Muscle layer of duodenum (tissue), 2 donors: ENCODE data around the gene MUC12.
A peak's percentile ranks its signal among the peaks of the same experiment; 100 is the strongest.
"Not testable (repeated sequence)": the region's sequence is repeated elsewhere in the genome, so short reads cannot be mapped to it uniquely, and the experiment has no call there.

Experiments
- H3K27ac ChIP-seq: one replicate; pipeline ENCODE4 v1.7.0; 2013; ENCODE audit warnings: mild to moderate bottlenecking, low read length
- H3K27me3 ChIP-seq: one replicate; pipeline ENCODE4 v1.7.0; 2013; ENCODE audit warnings: low read depth, mild to moderate bottlenecking, control low read depth, low read length
- H3K36me3 ChIP-seq, 2 donors: one replicate each; pipeline ENCODE4 v1.7.0; 2013; ENCODE audit warnings: low read length in 2 of 2, control low read depth in 1 of 2, mild to moderate bottlenecking in 1 of 2; ENCODE audit not compliant: insufficient read depth in 2 of 2, control insufficient read depth in 1 of 2
- H3K4me1 ChIP-seq, 2 donors: one replicate each; pipeline ENCODE4 v1.7.0; 2013; ENCODE audit warnings: low read length in 2 of 2, mild to moderate bottlenecking in 2 of 2, control low read depth in 1 of 2, moderate library complexity in 1 of 2; ENCODE audit not compliant: insufficient read depth in 2 of 2, control insufficient read depth in 1 of 2
- H3K4me3 ChIP-seq, 2 donors: one replicate each; pipeline ENCODE4 v1.7.0; 2013; ENCODE audit warnings: low read length in 2 of 2, low read depth in 1 of 2, mild to moderate bottlenecking in 1 of 2
- H3K9me3 ChIP-seq, 2 donors: one replicate each; pipeline ENCODE4 v1.7.0; 2013; ENCODE audit warnings: low read length in 2 of 2, control low read depth in 1 of 2, mild to moderate bottlenecking in 1 of 2; ENCODE audit not compliant: control insufficient read depth in 1 of 2
- donor health status: healthy.

The MUC12 gene

GRCh38 chr7:101021703-101022102, 52.3 kb downstream of the MUC12 start:
- Histone ChIP-seq H3K4me1 (peaks cover 0 to 7% of the 10 kb centered on the region in 2 donors), H3K27ac (no peak overlapping the region), H3K9me3 (no peaks in the 10 kb centered on the region), H3K4me3 (peak overlapping the region in 1 of 2 donors; percentile 39), H3K27me3 (no peaks in the 10 kb centered on the region), H3K36me3 (no peaks in the 10 kb centered on the region)

- Histone ChIP-seq H3K4me3 (no peak overlapping the region), H3K9me3 (no peaks in the 10 kb centered on the region), H3K27ac (no peak overlapping the region), H3K36me3 (no peaks in the 10 kb centered on the region), H3K4me1 (no peaks in the 10 kb centered on the region), H3K27me3 (no peaks in the 10 kb centered on the region)
Measured at GRCh38 chr7:101023839-101024238, 54.5 kb downstream of the MUC12 start.

- H3K27ac ChIP-seq = no peak overlapping the region
- H3K27me3 ChIP-seq = peaks cover 5% of the 10 kb centered on the region
- H3K9me3 ChIP-seq = no peaks in the 10 kb centered on the region
- H3K36me3 ChIP-seq = no peaks in the 10 kb centered on the region
- H3K4me1 ChIP-seq = no peaks in the 10 kb centered on the region
- H3K4me3 ChIP-seq = no peak overlapping the region
Measured at GRCh38 chr7:101031082-101031481, 61.7 kb downstream of the MUC12 start.

GRCh38 chr7:101035941-101036340, 66.6 kb downstream of the MUC12 start:
- Histone ChIP-seq H3K27ac (no peak overlapping the region), H3K36me3 (no peaks in the 10 kb centered on the region)

GRCh38 chr7:101041283-101041682, 71.9 kb downstream of the MUC12 start:
- H3K36me3 ChIP-seq, H3K4me3 ChIP-seq, H3K27me3 ChIP-seq, H3K27ac ChIP-seq, H3K4me1 ChIP-seq: not testable (repeated sequence)
- H3K9me3 ChIP-seq = peaks cover 0 to 11% of the 10 kb centered on the region in 2 donors

More at GRCh38 chr7:101035941-101036340, 66.6 kb downstream of the MUC12 start:
- Histone ChIP-seq H3K4me1 (no peaks in the 10 kb centered on the region), H3K4me3 (no peak overlapping the region), H3K9me3 (no peaks in the 10 kb centered on the region), H3K27me3 (peaks cover 11% of the 10 kb centered on the region)

GRCh38 chr7:101058355-101058754, 89.0 kb downstream of the MUC12 start:
- Histone ChIP-seq H3K36me3 (no peaks in the 10 kb centered on the region), H3K9me3 (no peaks in the 10 kb centered on the region), H3K27me3 (peaks cover 5% of the 10 kb centered on the region)

GRCh38 chr7:101059620-101059942, 90.2 kb downstream of the MUC12 start:
- Histone ChIP-seq H3K4me3 (no peak overlapping the region), H3K27ac (no peak overlapping the region), H3K36me3 (no peaks in the 10 kb centered on the region), H3K9me3 (no peaks in the 10 kb centered on the region), H3K4me1 (no peaks in the 10 kb centered on the region), H3K27me3 (peaks cover 5% of the 10 kb centered on the region)

More at GRCh38 chr7:101058355-101058754, 89.0 kb downstream of the MUC12 start:
- H3K4me3 ChIP-seq = no peak overlapping the region
- H3K4me1 ChIP-seq = no peaks in the 10 kb centered on the region
- no peak overlapping the region for H3K27ac ChIP-seq

GRCh38 chr7:101060992-101061391, 91.6 kb downstream of the MUC12 start:
- H3K4me3 ChIP-seq = no peak overlapping the region
- H3K27me3 ChIP-seq = peaks cover 6% of the 10 kb centered on the region
- H3K9me3 ChIP-seq = no peaks in the 10 kb centered on the region
- H3K36me3 ChIP-seq = no peaks in the 10 kb centered on the region
- H3K27ac ChIP-seq = no peak overlapping the region
- H3K4me1 ChIP-seq = no peaks in the 10 kb centered on the region

GRCh38 chr7:101064176-101064550, 94.8 kb downstream of the MUC12 start:
- not testable (repeated sequence) for H3K4me1 ChIP-seq, H3K27me3 ChIP-seq, H3K36me3 ChIP-seq

GRCh38 chr7:101065162-101065561, 95.8 kb downstream of the MUC12 start:
- H3K36me3 ChIP-seq, H3K4me1 ChIP-seq, H3K27ac ChIP-seq, H3K9me3 ChIP-seq, H3K4me3 ChIP-seq, H3K27me3 ChIP-seq: not testable (repeated sequence)

More at GRCh38 chr7:101064176-101064550, 94.8 kb downstream of the MUC12 start:
- H3K4me3 ChIP-seq, H3K27ac ChIP-seq, H3K9me3 ChIP-seq: not testable (repeated sequence)

- Histone ChIP-seq H3K4me1 (no peaks in the 10 kb centered on the region), H3K36me3 (no peaks in the 10 kb centered on the region), H3K9me3 (no peaks in the 10 kb centered on the region), H3K27me3 (peaks cover 8% of the 10 kb centered on the region), H3K4me3 (no peak overlapping the region), H3K27ac (no peak overlapping the region)
Measured at GRCh38 chr7:101066141-101066832, 96.9 kb downstream of the MUC12 start.

GRCh38 chr7:101066833-101067177, 97.4 kb downstream of the MUC12 start:
- H3K27ac ChIP-seq = no peak overlapping the region
- H3K4me3 ChIP-seq = no peak overlapping the region
- no peaks in the 10 kb centered on the region for H3K4me1 ChIP-seq
- peaks cover 8% of the 10 kb centered on the region for H3K27me3 ChIP-seq
- no peaks in the 10 kb centered on the region for H3K9me3 ChIP-seq
- H3K36me3 ChIP-seq = no peaks in the 10 kb centered on the region
